IMR-90 (cell line): ENCODE results near the gene TKTL2. TPM values are rescaled to one million over a fixed set of nuclear protein-coding genes. Genes with fewer than 3 reads are reported as not detected.

Source experiments
- ATAC-seq: fragments of 200-7000 bp; cut with Tn5 transposase; 2 replicates; pipeline ENCODE4 v1.9.1; 2020; ENCODE audit warnings: low read depth, mild to moderate bottlenecking, moderate library complexity
- BruUV-seq: library from RNA; stranded (reverse); fragments of 400-500 nt; replicated peaks from 2 replicates; lab custom pipeline; 2021; lab: Mats Ljungman, UMichigan
- CTCF ChIA-PET: fragments of 300-600 bp; formaldehyde crosslinking; extraction: SDS; loops from one replicate; lab custom pipeline; 2021; ENCODE audit warnings: antibody characterized with exemption; lab: Yijun Ruan, JAX
- POLR2A ChIA-PET: fragments of 300-600 bp; sonication (Branson Sonifier 250); formaldehyde crosslinking; loops from one replicate; lab custom pipeline; 2022; ENCODE audit warnings: antibody characterized with exemption; ENCODE audit not compliant: unreplicated experiment; lab: Charles Lee
- DNase-seq: peaks from one replicate; pipeline ENCODE4 v3.0.0; 2013
- H2AFZ ChIP-seq: replicated peaks from 2 replicates; pipeline ENCODE3; 2013; ENCODE audit warnings: low read length, mild to moderate bottlenecking; ENCODE audit not compliant: poor library complexity
- H2AK5ac ChIP-seq: 2 replicates; pipeline ENCODE4 v1.6.1; 2013; ENCODE audit warnings: low read depth, low read length, inconsistent platforms
- H2AK9ac ChIP-seq: replicated peaks from 2 replicates; pipeline ENCODE3; 2013; ENCODE audit warnings: mild to moderate bottlenecking, low read depth, low read length, moderate library complexity; ENCODE audit not compliant: poor library complexity
- H2BK120ac ChIP-seq: 2 replicates; pipeline ENCODE4 v1.6.1; 2013; ENCODE audit warnings: low read depth, low read length, inconsistent platforms
- H2BK15ac ChIP-seq: 3 replicates; pipeline ENCODE4 v1.6.1; 2013; ENCODE audit warnings: low read depth, low read length, inconsistent platforms
- H2BK20ac ChIP-seq: 2 replicates; pipeline ENCODE4 v1.6.1; 2013; ENCODE audit warnings: low read depth, mild to moderate bottlenecking, inconsistent platforms, low read length, moderate library complexity
- H2BK5ac ChIP-seq: 2 replicates; pipeline ENCODE4 v1.6.1; 2013; ENCODE audit warnings: mild to moderate bottlenecking, low read depth, low read length, inconsistent platforms; ENCODE audit not compliant: poor library complexity, severe bottlenecking
- H3K14ac ChIP-seq: replicated peaks from 2 replicates; pipeline ENCODE4 v1.6.1; 2013; ENCODE audit warnings: low read depth, low read length, inconsistent platforms
- H3K18ac ChIP-seq: 2 replicates; pipeline ENCODE4 v1.6.1; 2013; ENCODE audit warnings: low read depth, low read length, control low read depth
- H3K23ac ChIP-seq: 2 replicates; pipeline ENCODE4 v1.6.1; 2013; ENCODE audit warnings: low read depth, low read length, inconsistent platforms
- H3K27ac ChIP-seq: 2 replicates; pipeline ENCODE4 v1.5.1; 2013; ENCODE audit warnings: mild to moderate bottlenecking, control low read depth, low read length; ENCODE audit not compliant: insufficient read depth
- H3K27me3 ChIP-seq: 2 replicates; pipeline ENCODE4 v1.6.1; 2013; ENCODE audit warnings: low read length; ENCODE audit not compliant: control insufficient read depth, insufficient read depth
- H3K36me3 ChIP-seq: 2 replicates; pipeline ENCODE4 v1.6.1; 2013; ENCODE audit warnings: low read length, mixed read lengths; ENCODE audit not compliant: control insufficient read depth, insufficient read depth
- H3K4ac ChIP-seq: 2 replicates; pipeline ENCODE4 v1.6.1; 2013; ENCODE audit warnings: low read depth, low read length, inconsistent platforms
- H3K4me1 ChIP-seq: 2 replicates; pipeline ENCODE4 v1.6.1; 2013; ENCODE audit warnings: low read length, mixed read lengths; ENCODE audit not compliant: control insufficient read depth, insufficient read depth
- H3K4me2 ChIP-seq: 2 replicates; pipeline ENCODE4 v1.6.1; 2013; ENCODE audit warnings: low read depth, mild to moderate bottlenecking, control low read depth, low read length, moderate library complexity
- H3K4me3 ChIP-seq: 2 replicates; pipeline ENCODE4 v1.5.1; 2013; ENCODE audit warnings: low read depth, mild to moderate bottlenecking, control low read depth, low read length, moderate library complexity; ENCODE audit not compliant: insufficient read depth
- H3K56ac ChIP-seq: 2 replicates; pipeline ENCODE4 v1.6.1; 2013; ENCODE audit warnings: low read length, inconsistent platforms; ENCODE audit not compliant: insufficient read depth; ENCODE audit errors: extremely low read depth
- H3K79me1 ChIP-seq, 2 experiments: 2 replicates each; pipeline ENCODE4 v1.6.1; 2013; ENCODE audit warnings: low read length in 2 of 2, inconsistent platforms in 1 of 2, low read depth in 1 of 2
- H3K9ac ChIP-seq: 2 replicates; pipeline ENCODE4 v1.6.1; 2013; ENCODE audit warnings: low read depth, low read length, control low read depth
- H3K9me1 ChIP-seq: 2 replicates; pipeline ENCODE4 v1.6.1; 2013; ENCODE audit warnings: low read length, inconsistent platforms; ENCODE audit not compliant: insufficient read depth
- H3K9me3 ChIP-seq: 2 replicates; pipeline ENCODE4 v1.6.1; 2013; ENCODE audit warnings: low read length; ENCODE audit not compliant: control insufficient read depth, insufficient read depth
- H4K20me1 ChIP-seq: 2 replicates; pipeline ENCODE4 v1.6.1; 2013; ENCODE audit warnings: low read length, inconsistent platforms; ENCODE audit not compliant: insufficient read depth
- H4K5ac ChIP-seq: 2 replicates; pipeline ENCODE4 v1.6.1; 2013; ENCODE audit warnings: mild to moderate bottlenecking, low read depth, low read length, control low read depth
- H4K8ac ChIP-seq, 2 experiments: 2 replicates each; pipeline ENCODE4 v1.6.1; 2013; ENCODE audit warnings: low read depth in 2 of 2, low read length in 2 of 2, control low read depth in 1 of 2, inconsistent platforms in 1 of 2
- H4K91ac ChIP-seq: 2 replicates; pipeline ENCODE4 v1.6.1; 2013; ENCODE audit warnings: low read depth, low read length, inconsistent platforms; ENCODE audit not compliant: insufficient read depth
- BHLHE40 ChIP-seq: fragments of 150-350 bp; IDR thresholded peaks from 2 replicates; pipeline ENCODE4 v1.6.1; 2016; ENCODE audit warnings: mild to moderate bottlenecking, low read depth, low read length
- CEBPB ChIP-seq: IDR thresholded peaks from 2 replicates; pipeline ENCODE4 v1.6.1; 2012; ENCODE audit warnings: low read depth, low read length, improper control_type of control experiment
- CHD1 ChIP-seq: IDR thresholded peaks from 2 replicates; pipeline ENCODE4 v1.6.1; 2012; ENCODE audit warnings: low read depth, low read length, improper control_type of control experiment
- CTCF ChIP-seq: conservative IDR thresholded peaks from 2 replicates; pipeline ENCODE4 v1.5.1; 2012; ENCODE audit warnings: mild to moderate bottlenecking, low read depth, low read length, improper control_type of control experiment
- ELK1 ChIP-seq: fragments of 150-350 bp; IDR thresholded peaks from 2 replicates; pipeline ENCODE4 v1.6.1; 2016; ENCODE audit warnings: low read depth, mild to moderate bottlenecking, low read length, moderate library complexity, borderline replicate concordance
- FOS ChIP-seq: fragments of 150-350 bp; IDR thresholded peaks from 2 replicates; pipeline ENCODE4 v1.6.1; 2016; ENCODE audit warnings: low read depth, low read length
- MAFK ChIP-seq: IDR thresholded peaks from 2 replicates; pipeline ENCODE4 v1.6.1; 2012; ENCODE audit warnings: low read depth, low read length, improper control_type of control experiment
- NFE2L2 ChIP-seq: fragments of 150-350 bp; IDR thresholded peaks from 2 replicates; pipeline ENCODE4 v1.6.1; 2016; ENCODE audit warnings: low read depth, mild to moderate bottlenecking, low read length
- POLR2A ChIP-seq: IDR thresholded peaks from 2 replicates; pipeline ENCODE4 v1.6.1; 2012; ENCODE audit warnings: mild to moderate bottlenecking, low read depth, low read length
- RAD21 ChIP-seq: IDR thresholded peaks from 2 replicates; pipeline ENCODE4 v1.6.1; 2012; ENCODE audit warnings: low read length, improper control_type of control experiment
- RCOR1 ChIP-seq: IDR thresholded peaks from 2 replicates; pipeline ENCODE4 v1.6.1; 2012; ENCODE audit warnings: mild to moderate bottlenecking, low read length, improper control_type of control experiment; ENCODE audit not compliant: insufficient replicate concordance
- RFX5 ChIP-seq: IDR thresholded peaks from 2 replicates; pipeline ENCODE4 v1.8.0; 2012; ENCODE audit warnings: low read depth, mild to moderate bottlenecking, low read length, moderate library complexity
- SMC3 ChIP-seq: fragments of 150-350 bp; IDR thresholded peaks from 2 replicates; pipeline ENCODE4 v1.6.1; 2016; ENCODE audit warnings: low read depth, mild to moderate bottlenecking, antibody characterized with exemption, low read length, moderate library complexity
- USF2 ChIP-seq: fragments of 150-350 bp; IDR thresholded peaks from 2 replicates; pipeline ENCODE4 v1.6.1; 2017; ENCODE audit warnings: mild to moderate bottlenecking, antibody characterized with exemption, low read length, low read depth
- WGBS, 2 experiments: methylation state at CpG; one replicate each; pipeline versions ENCODE4 v1.1.5 to v1.1.7; 2013; ENCODE audit warnings: missing lambda C conversion rate in 2 of 2; ENCODE audit not compliant: insufficient read length in 1 of 2; ENCODE audit errors: extremely low coverage in 2 of 2; 5-methylcytosine and 5-hydroxymethylcytosine counted together
- dilution Hi-C: fragments of 300-500 bp; cut with HindIII; formaldehyde crosslinking; loops from one replicate; pipeline ENCODE4 v1.14.3; 2018; ENCODE audit warnings: low sequenced_read_pairs; ENCODE audit not compliant: unreplicated experiment
- in situ Hi-C: fragments of 300-500 bp; cut with MboI; formaldehyde crosslinking; loops from 3 replicates; pipeline ENCODE4 v1.14.3; 2019; ENCODE audit warnings: low sequenced_read_pairs, inconsistent platforms, mixed read lengths
- intact Hi-C: fragments of 100-400 bp; cut with micrococcal nuclease; formaldehyde crosslinking; loops from 2 replicates; pipeline ENCODE4 v1.10.0; 2022
- polyA plus RNA-seq, 3 experiments: library from polyadenylated mRNA; depleted of rRNA; stranded (reverse); fragments of >200 nt; gene quantifications; 2 replicates each; pipeline ENCODE4 v1.2.3, GENCODE V29; 2012; ENCODE audit warnings: low replicate concordance in 1 of 3
- total RNA-seq: library from RNA; depleted of rRNA; stranded (reverse); fragments of >200 nt; gene quantifications from 2 replicates; pipeline ENCODE4 v1.2.3, GENCODE V29; 2012

TKTL2 gene
- total and polyA plus RNA-seq, 2 of the 4 experiments (the other 2 are of a cell fraction): not detected

GRCh38 chr4:163482190-163482589, 8.6 kb upstream of the TKTL2 start:
- Histone ChIP-seq H3K27me3 (peaks cover 5% of the 10 kb centered on the region), H3K9me3 (no peaks in the 10 kb centered on the region), H3K4me2 (no peak overlapping the region), H2AK5ac (no peak overlapping the region), H2BK5ac (no peak overlapping the region), H4K91ac (no peak overlapping the region), H4K20me1 (no peaks in the 10 kb centered on the region), H3K9me1 (no peaks in the 10 kb centered on the region), H3K4me1 (no peaks in the 10 kb centered on the region), H4K8ac (no peak overlapping the region), H3K4me3 (no peak overlapping the region), H3K56ac (no peak overlapping the region), H3K23ac (no peak overlapping the region), H2BK20ac (no peak overlapping the region), H3K36me3 (no peaks in the 10 kb centered on the region), H3K79me1 (no peaks in the 10 kb centered on the region), H3K14ac (no peak overlapping the region), H2AK9ac (no peak overlapping the region), H2BK120ac (no peak overlapping the region), H3K9ac (no peak overlapping the region), H3K4ac (no peak overlapping the region), H3K27ac (no peak overlapping the region), H3K18ac (no peak overlapping the region), H2BK15ac (no peak overlapping the region), H2AFZ (no peak overlapping the region), H4K5ac (no peak overlapping the region)
- in situ Hi-C loops (no loop called here), dilution Hi-C loops (no loop called here), intact Hi-C loops (loop anchor here (5.0 kb wide), 2 partner anchors 985 to 1265 kb away; no protein-coding TSS in a partner anchor)
- no peak for DNase-seq
- ChIA-PET POLR2A (no interaction called here), CTCF (interaction anchor here (0.6 kb wide), 1 partner anchor 356 kb away, joined by 4 read pairs; no protein-coding TSS in a partner anchor)
- no CpG with 5 or more reads among the region's 1 CpG for WGBS, 2 experiments
- no TSS peak for BruUV-seq
- TF ChIP-seq ELK1 (no peak), FOS (no peak), USF2 (no peak), RFX5 (no peak), NFE2L2 (no peak), CEBPB (no peak), MAFK (no peak), CHD1 (no peak), RCOR1 (no peak), RAD21 (no peak), SMC3 (no peak), CTCF (no peak), BHLHE40 (no peak), POLR2A (no peak)
- ATAC-seq: no peak
